Measurements from ENCODE around the gene EPM2A.

EPM2A gene

DNA sequence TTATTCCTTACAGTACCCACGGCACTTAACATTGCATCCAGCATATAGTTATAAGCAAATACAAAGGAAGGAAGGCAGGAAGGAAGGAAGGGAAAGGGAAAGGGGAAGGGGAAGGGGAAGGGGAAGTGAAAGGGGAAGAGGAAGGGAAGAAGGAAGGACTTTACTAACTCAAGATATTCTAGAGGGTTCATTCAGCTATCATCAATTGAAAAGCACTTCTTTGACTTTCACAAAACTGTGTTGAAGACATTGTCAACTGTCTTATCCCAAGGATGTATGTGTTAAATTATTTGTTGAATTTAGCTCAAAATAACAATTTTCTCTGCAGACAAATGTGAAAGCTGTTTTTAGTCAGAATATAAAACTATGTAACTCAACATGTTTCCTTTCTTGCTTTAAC is 87.7 kb downstream of the EPM2A start:
- no peak for TF ChIP-seq CTCF (IDR thresholded peaks at IDR 0.05; ENCODE audit: control insufficient read depth, insufficient read depth, low read depth, low read length, missing control alignments)
- DNase-seq (ENCODE audit: low read depth) = no peak

DNA sequence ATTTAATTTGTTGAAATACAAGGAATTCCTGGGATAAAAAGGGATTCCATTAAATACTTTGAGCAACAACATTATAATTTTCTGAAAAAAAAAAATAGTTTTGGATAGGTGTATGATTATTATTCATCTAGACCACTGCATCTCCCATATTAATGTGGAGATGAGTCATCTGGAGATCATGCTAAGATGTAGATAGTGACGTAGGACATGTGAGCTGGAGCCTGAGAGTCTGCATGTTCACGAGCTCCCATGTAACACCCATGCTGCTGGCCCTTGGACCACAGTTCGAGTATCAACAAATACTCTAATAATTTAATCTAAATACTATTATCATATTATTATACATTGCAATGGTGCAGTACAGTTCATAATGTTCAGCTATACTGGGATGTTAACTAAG is 91.6 kb downstream of the EPM2A start:
- DNase-seq (ENCODE audit: low read depth) = no peak
- TF ChIP-seq CTCF (IDR thresholded peaks at IDR 0.05; ENCODE audit: control insufficient read depth, insufficient read depth, low read depth, low read length, missing control alignments) = no peak
- H3K4me3 ChIP-seq (ENCODE audit: control insufficient read depth, low read depth, low read length) = no peak overlapping the region

More for the DNA sequence above, 87.7 kb downstream of the EPM2A start:
- H3K4me3 ChIP-seq (ENCODE audit: control insufficient read depth, low read depth, low read length) = no peak overlapping the region

DNA sequence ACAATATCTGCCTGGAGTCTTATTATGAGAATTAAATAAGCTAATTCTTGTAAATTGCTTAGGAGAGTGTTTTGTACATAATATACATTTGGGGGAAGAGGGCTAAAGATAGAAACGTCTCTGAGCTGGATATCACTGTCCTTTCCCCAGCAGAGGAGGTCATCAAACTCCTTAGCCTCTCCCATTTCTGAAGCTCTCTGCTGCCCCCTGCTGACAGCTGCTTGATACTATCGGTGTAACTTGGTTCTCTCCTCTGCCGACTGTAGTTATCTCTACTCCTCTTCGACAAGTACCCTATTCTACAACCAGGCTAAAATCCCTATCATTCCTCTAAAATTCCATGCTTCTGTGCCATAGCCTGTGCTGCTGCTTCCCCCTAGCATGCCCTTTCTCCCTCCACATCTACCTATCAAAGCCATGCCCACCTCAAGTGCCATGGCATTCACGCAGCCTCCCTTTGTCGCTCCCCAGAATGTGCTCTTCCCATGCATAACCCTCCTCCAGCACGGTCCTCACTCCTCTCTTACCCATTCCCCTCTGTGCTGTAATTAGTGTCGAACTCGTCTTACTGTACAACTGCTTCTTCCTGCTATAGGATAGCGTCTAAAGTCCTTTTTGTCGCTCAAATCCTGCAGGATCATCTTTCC is 101.2 kb downstream of the EPM2A start:
- DNase-seq (ENCODE audit: low read depth) = peak; percentile 46
- peak; percentile 92 for TF ChIP-seq CTCF (IDR thresholded peaks at IDR 0.05; ENCODE audit: control insufficient read depth, insufficient read depth, low read depth, low read length, missing control alignments)
- H3K4me3 ChIP-seq (ENCODE audit: control insufficient read depth, low read depth, low read length) = no peak overlapping the region

DNA sequence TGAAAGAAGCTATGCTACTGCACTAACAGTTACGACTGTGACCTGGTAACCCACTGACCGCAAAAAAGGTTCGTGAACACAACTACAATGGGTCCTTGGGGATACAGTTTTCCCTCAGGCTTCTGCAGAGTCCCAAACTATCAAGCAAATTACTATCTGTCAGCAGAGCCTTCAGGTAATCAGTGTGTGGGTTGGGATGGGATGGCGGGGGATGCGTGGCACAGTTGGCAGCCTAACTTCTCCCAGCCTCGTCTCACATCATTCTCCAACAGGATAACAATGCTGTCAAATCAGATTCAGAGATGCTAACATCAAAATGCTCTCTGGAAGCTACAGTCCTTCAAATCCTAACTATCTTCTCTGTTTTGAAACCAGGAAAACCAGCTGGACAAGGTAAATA is 102.3 kb downstream of the EPM2A start:
- no peak for DNase-seq (ENCODE audit: low read depth)
- no peak overlapping the region for H3K4me3 ChIP-seq (ENCODE audit: control insufficient read depth, low read depth, low read length)
- TF ChIP-seq CTCF (IDR thresholded peaks at IDR 0.05; ENCODE audit: control insufficient read depth, insufficient read depth, low read depth, low read length, missing control alignments) = no peak

- no peak for DNase-seq (ENCODE audit: low read depth)
- no peak for TF ChIP-seq CTCF (IDR thresholded peaks at IDR 0.05; ENCODE audit: control insufficient read depth, insufficient read depth, low read depth, low read length, missing control alignments)
- no peak overlapping the region for H3K4me3 ChIP-seq (ENCODE audit: control insufficient read depth, low read depth, low read length)
Measured at GRCh38 chr6:145631374-145631773, 103.9 kb downstream of the EPM2A start.

- no peak for TF ChIP-seq CTCF (IDR thresholded peaks at IDR 0.05; ENCODE audit: control insufficient read depth, insufficient read depth, low read depth, low read length, missing control alignments)
- no peak overlapping the region for H3K4me3 ChIP-seq (ENCODE audit: control insufficient read depth, low read depth, low read length)
- no peak for DNase-seq (ENCODE audit: low read depth)
Measured at GRCh38 chr6:145630598-145630997, 104.7 kb downstream of the EPM2A start.

Data from AG09309 (cell line).